ENCODE data around the gene PLCL2.
"Not testable (repeated sequence)": the region's sequence is repeated elsewhere in the genome, so short reads cannot be mapped to it uniquely, and the experiment has no call there.

Gene PLCL2

DNA sequence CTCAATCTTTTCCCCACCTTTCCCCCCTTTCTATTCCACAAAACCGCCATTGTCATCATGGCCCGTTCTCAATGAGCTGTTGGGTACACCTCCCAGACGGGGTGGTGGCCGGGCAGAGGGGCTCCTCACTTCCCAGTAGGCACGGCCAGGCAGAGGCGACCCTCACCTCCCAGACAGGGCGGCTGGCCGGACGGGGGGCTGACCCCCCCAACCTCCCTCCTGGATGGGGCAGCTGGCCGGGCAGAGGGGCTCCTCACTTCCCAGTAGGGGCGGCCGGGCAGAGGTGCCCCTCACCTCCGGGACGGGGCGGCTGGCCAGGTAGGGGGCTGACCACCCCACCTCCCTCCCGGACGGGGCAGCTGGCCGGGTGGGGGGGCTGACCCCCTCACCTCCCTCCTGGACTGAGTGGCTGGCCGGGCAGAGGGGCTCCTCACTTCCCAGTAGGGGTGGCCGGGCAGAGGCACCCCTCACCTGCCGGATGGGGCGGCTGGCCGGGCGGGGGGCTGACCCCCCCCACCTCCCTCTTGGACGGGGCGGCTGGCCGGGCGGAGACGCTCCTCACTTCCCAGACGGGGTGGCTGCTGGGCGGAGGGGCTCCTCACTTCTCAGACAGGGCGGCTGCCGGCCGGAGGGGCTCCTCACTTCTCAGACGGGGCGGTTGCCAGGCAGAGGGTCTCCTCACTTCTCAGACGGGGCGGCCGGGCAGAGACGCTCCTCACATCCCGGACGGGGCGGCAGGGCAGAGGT, 95.2 kb downstream of the PLCL2 start:
- DNase-seq = not testable (repeated sequence)

DNA sequence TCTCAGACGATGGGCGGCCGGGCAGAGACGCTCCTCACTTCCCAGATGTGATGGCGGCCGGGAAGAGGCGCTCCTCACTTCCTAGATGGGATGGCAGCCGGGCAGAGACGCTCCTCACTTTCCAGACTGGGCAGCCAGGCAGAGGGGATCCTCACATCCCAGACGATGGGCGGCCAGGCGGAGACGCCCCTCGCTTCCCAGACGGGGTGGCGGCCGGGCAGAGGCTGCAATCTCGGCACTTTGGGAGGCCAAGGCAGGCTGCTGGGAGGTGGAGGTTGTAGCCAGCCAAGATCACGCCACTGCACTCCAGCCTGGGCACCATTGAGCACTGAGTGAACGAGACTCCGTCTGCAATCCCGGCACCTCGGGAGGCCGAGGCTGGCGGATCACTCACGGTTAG, 95.8 kb downstream of the PLCL2 start:
- DNase-seq = not testable (repeated sequence)

DNA sequence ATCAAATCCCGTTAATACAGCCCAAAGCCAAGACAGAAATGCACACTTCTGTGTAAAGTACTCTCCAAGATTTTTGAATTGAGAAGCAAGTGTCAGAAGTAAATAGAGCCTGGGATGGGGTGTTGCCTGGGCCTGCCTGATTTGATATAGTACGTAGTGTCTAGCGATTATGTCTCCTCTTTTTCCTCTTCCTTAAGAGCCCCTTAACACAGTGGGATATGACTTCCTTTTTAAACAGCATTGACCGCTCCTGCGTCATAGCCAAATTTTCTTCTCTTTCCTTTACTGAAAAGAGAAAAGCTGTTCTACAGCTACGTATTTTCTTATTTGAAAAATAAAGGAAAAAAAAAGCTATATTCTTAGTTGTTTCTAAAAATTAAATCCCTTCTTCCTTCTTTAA, 97.7 kb downstream of the PLCL2 start:
- no peak for DNase-seq

DNA sequence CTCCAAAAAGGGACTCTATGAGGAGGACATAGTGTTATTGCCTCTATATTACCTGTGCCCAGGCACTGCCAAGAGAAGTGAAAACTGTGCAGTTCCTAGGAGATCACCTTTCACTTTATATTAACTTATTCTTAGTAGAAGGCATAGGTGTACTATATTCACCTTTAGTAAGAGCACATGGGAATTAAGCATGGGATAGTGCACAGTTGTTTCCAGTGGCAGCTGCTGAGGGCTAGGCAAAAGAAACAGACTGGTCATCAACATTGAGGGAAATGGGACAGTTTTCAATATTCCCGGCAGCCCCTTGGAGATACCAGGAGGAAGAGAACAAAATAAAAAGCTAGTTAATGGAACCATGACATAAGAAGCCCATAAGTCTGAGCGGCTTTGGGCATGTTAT, 100.9 kb downstream of the PLCL2 start:
- DNase-seq = no peak

DNA sequence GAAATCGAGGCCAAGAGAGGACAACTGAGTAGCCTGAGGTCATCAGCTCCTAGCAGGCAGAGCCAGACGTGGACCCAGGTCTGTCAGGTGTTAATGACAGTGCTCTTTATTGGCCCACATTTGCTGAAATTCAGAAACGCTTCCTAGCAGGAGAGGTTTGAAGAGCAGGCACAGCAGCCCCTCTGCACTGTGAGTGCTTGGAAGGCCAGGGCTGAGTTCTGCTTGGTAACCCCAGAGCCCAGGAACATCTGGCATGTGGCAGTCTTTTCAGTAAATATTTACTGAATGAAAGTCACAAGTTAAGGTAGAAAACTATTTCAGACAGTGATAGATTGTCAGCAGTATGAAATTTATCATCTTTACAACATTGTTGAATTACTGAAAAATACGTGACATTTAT, 102.4 kb downstream of the PLCL2 start:
- DNase-seq = peak; percentile 0

DNA sequence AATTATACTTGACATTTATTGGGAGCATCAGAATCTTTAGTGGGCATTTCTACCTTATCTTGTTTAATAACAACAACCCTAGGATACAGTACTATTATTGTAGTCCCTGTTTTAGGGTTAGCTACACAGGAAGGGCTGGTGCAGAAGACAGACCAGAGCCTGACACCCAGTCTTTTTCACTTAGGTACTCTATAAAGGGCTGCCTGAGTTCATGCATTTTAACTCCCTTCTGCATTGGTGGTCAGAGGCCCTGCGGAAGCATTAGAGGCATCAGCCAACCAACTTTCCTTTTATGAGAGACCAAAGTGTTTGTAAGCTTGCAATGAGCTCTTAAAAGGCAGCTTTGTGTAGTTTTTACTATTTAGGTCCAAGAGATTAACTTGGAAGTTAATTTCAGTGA, 105.4 kb downstream of the PLCL2 start:
- DNase-seq = no peak

DNA sequence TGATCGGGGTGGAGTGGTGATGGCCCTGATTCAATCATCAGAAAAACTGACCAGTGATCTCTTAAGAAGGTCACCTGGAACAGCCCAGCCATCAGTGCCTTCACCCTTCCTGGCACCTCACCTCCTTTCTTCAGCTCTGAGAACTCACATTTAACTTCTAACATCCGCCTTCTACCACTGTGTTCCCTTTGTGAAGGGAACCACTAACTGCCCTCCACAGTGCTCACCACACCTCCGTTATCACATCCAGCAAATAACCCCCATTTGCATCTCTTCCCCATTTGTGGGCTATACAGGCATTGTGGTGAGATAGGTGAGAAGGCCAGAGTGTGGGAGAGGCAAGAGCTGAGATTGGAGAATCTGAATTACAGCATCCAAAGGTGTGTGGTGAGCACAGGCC, 107.4 kb downstream of the PLCL2 start:
- no peak for DNase-seq

DNA sequence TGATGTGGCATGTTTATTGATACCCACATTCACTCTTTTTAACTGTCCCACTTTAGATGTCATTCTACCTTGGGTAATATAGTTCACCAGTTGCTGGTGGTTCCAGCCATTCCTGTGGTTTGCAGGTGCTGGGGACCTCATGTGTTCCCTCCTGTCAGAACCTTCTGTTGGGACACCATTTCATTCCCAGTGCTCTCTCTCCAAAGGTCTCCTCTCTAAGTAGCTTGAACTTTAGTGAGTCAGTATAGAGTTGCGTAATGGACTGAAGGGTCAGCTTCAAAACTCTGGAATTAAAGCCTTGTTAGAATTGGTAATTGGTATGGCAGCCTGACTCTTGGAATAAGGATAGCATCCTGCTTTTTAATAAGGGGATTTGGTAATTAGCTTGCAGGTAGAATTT, 108.5 kb downstream of the PLCL2 start:
- DNase-seq = no peak

DNA sequence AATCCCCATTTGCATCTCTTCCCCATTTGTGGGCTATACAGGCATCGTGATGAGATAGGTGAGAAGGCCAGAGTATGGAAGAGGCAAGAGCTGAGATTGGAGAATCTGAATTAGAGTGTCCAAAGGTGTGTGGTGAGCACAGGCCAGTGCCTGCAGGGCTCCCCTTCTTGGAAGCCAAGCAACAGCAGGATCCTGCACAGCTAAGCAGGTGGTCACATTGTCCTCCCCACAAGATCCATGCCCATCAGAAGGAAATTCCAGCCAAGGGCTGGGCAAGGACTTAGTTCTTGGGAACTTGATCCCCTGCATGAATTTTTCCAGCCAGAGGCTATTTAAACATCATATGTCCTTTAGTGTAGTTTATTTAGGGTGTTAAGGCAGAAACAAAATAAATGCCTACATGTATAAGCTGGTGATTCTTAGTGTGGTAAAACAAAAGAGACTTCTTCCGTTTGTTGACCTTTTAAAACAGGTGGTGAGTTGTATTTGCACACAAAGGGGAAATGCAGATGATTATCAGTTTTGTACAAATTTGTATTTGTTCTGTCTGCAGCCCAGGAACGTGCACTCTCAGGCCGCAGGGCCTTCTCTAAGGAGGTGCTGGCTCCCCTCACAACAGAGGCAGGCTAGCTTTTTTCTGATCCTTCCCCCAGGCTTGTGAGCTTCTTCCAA, 110.2 kb downstream of the PLCL2 start:
- DNase-seq = peak; percentile 65

DNA sequence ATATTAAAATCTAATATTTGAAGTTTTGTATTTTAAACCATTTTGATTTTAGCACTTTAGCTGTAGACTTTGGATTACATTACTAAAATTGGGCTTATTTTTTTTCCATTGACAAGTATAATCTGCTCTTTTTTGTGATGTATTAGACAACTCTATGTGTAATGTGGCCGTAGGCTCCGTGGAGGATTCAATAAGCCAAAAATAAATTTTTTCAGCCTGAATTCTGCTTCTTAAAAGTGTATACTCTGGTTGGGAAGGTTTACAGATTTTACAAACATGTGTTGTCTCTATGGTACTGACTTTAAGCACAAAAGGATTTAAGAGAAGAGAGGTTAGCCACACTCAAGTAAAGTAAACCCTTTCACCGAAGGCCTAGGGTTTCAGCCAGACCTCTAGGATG, 110.8 kb downstream of the PLCL2 start:
- DNase-seq = no peak

DNA sequence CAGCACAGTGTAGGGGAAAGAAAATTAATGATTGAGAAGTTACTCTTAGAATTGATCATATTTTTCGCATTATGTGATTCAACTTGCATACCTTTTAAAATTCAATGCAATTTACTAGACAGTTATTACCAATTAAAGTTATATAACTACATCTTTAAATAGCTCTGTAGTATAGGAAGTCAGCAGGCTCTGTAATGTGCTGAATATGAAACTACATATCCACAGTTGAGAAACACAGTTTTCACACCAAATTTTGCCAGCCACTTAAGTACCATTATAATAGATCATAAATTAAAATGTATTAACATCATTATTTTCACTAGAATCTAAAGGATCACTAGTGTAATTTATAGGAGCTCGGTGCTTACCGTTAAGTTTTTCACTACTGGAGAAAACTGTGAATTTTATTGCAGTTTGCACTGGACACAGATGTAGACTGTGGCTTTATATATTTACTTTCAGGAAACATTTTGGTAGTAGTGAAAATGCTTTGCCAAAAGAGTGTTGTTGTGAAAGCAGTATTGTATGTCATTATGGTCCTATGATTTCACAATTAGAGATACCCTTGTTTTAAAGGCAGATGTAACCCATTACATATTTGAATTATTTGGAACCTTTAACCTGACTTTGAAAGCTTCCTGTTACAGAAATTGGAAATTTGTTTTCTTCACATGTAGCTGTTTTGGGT, 113.6 kb downstream of the PLCL2 start:
- DNase-seq = no peak

DNA sequence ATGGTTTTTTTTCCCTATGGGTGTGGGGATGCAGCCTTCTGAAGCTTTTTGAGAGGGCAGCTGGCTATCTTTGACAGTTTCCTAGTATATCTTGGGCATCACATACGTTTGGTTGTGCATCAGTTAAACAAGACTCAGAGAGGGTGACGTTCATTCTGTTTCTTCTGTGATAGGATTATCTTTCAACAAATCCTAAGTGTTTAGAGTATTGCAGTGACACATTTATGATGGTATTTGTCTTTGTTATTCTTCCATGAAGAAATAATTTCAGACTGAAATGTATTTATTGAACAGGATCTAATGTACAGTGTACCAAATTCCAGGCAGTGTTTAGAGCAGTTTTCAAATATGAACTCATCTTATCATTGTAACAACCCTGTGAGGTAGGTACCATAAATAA, 114.4 kb downstream of the PLCL2 start:
- no peak for DNase-seq

DNA sequence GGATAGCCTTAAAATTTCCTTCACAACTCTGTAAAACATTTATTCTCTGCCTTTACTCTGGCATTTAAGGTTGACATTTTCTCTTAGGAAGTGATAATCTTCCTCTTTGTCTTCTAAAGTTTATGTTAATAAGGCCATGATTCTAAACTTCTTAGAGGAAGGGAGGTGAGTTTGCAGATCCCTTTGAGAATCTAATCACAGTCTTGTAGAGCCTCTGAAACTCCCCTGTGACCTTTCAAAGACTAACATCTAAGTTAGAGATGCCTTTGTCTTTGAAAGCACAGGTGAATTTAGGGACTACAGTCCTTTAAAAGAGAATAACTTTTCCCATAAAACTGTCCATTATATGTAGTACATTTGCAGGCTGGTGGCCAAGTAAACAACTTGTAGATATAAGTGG, 115.1 kb downstream of the PLCL2 start:
- no peak for DNase-seq

DNA sequence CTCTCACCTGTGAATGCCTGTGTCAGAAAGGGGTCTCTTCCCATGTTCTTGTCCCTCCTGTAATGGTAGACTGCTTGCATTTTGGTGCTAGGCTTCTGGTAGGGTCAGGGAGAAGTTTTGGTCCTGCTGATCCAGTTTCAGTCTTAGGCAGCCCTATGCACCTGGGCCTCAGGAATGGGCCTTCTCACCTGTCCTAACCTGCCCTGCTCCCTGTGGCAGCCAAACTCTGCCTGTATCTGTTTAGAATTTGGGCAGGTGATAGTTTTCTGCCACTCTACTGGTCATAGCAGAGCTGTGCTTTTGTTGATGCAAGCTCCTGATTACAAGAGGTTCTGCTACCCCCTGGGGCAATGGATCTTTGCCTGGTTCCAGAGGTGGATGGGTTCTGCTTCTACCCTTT, 118.7 kb downstream of the PLCL2 start:
- no peak for DNase-seq

DNA sequence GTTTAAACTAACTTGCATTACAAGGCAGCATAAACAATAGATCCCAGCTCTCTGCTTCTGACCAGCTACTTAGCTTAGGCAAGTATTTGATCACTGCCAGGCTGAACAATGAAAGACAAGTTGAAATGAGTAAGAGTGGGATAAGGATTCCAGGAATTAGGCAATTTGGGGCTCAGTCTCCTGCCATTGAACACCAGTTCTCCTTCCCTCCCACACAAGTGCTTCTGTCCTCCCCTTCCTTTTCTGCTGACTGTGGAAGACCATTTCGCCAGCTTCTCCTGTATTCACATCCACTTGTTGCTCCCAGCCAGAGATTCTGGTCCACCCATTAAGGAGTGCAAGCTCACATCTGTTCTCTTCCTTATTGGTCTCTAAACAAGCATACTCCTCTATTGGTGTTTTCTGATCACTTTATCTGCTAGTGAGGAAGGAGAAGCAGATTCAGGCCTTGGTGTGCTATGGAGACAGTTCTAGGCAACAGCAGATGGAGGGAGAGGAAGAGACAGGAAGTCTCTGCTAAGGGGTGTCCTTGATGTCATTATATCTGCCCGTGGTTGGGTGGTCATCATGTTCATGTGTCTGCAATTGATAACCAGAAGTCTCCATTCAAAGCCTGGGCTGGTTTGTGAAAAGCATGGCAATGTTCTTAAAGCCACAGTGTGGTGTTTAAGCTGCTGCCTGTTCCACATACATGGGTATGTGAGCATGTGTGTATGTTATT, 121.5 kb downstream of the PLCL2 start:
- no peak for DNase-seq

DNA sequence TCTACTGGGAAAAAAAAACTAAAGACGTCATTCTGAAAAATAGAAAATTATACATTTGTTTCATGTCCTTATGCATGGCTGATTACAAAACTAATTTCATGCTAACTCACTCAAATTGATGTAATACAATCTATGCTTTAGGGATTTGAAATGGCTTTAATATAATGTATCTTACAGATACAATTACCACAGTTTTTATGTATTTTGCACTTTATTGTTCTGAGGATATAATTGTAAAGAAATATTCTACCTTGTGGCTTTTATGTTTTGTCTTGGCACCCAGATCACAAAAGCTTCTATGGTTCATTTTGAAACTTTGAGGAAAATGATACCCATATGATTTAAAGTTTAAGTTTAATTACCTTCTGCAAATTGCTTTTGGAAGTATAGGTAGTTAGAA, 122.5 kb downstream of the PLCL2 start:
- DNase-seq = no peak

DNA sequence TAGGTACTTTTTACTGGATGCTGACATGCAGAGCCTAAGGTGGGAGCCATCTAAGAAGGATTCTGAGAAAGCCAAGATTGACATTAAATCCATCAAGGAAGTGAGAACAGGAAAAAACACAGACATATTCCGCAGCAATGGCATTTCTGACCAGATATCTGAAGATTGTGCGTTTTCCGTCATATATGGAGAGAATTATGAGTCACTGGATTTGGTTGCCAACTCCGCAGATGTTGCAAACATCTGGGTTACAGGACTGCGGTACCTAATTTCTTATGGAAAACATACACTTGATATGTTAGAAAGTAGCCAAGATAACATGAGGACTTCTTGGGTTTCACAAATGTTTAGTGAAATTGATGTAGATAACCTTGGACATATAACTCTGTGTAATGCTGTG, 125.1 kb downstream of the PLCL2 start:
- no peak for DNase-seq

DNA sequence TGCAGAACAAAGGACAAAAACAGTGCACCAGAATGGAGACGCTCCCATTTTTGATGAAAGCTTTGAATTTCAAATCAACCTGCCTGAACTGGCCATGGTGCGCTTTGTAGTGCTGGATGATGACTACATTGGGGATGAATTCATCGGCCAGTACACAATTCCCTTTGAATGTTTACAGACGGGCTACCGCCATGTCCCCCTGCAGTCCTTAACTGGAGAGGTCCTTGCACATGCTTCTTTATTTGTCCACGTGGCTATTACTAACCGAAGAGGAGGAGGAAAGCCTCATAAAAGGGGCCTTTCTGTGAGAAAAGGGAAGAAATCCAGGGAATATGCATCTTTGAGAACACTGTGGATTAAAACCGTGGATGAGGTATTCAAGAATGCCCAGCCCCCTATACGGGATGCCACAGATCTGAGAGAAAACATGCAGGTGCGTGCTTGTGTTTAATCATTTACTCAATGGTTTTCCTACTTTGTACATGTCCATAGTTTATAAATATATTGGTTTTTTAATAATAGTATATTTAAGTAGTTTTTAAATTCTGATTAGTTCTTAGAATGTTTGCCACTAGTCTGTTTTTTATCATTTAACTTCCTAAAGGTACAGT, 127.1 kb downstream of the PLCL2 start:
- peak; percentile 47 for DNase-seq

DNA sequence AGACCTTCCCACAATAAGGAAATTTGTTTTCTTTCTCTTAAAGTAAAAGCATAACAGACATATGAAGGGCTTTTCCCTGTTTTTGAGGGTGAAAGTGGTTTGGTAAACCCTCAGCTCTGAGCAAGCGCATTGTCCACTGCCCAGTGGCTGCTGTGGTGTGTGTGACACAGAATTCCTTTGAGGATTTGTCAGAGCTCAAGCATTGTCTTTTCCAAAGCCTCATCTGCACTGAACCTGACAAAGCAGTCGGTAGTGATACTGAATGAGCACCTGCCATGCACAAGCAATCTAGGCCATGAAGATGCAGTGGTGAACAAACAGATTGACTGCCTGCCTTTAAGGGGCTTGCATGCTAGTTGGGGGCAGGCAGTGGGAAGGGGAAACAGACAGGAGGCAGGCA, 128.3 kb downstream of the PLCL2 start:
- peak; percentile 56 for DNase-seq

DNA sequence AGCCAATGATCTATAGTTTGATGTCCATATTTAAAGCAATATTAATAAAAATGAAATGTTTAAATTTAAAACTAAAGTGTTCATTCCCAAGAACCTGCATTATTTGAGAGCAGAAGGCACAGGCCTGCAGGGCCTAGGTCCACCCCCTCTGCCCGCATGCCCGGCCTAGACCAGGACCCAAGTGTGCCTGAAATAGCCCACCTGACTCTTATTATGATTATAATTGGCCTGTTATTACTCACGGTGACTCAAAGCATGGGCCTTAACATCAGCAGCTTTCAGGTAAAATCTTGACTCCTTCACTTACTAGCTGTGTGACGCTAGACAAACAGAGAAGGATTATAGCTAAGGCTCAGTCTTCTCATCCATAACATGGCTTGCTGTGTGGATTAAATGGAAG, 128.8 kb downstream of the PLCL2 start:
- DNase-seq = no peak

DNA sequence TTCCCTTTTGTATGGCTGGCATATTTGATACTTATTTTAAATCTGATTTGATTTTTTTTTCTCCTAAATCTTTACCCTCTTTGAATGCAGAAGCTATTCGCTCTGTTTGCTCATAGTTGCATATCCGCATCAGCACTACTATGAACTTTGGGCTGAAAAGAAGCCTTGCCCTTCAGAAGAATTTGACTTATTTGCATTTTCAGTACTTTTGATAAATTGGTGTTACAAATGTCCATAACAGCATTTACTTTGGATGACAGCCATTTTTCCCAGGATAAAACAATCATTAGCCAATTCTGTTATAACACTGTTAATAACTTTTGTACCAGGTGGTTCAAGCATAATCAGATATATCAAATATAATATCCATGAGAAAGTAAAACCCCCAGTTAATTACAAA, 129.5 kb downstream of the PLCL2 start:
- DNase-seq = no peak

DNA sequence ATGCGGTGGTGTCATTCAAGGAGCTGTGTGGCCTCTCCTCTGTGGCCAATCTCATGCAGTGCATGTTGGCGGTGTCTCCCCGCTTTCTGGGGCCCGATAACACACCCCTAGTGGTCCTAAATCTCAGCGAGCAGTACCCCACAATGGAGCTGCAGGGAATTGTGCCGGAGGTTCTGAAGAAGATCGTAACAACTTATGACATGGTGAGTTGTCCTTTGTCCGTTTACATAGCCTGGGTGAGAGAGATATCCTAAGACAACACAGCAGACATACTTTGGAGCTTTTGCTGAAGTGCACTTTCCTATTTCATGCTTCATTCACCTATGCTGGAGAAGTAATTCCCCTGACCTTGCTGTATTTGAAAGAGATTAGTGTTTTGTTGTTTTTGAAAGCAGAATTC, 130.0 kb downstream of the PLCL2 start:
- DNase-seq = no peak

DNA sequence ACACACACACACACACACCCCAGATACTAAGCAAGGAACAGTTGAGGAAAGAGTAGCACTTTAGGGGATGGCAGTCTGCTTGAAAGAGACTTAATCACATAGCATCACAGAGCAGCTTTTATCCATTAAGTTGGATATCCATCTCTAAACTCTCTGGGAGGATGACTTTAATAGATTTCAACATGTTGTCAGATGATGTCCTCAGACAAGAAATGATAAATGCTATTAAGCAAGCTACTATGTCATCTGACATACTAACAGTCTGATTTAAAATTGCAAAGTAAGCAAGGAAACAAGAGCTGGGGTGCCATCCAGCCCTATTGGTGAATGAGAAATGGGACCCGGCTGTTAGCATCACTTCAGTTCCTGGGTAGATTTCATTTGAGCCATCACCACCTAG, 136.9 kb downstream of the PLCL2 start:
- DNase-seq = no peak

Measured in DMS53 (cell line).